Naive thymus-derived CD4-positive, alpha-beta T cell (primary cell): ENCODE measurements around the gene ATN1. TPM values are rescaled to one million over a fixed set of nuclear protein-coding genes. Genes with fewer than 3 reads are reported as not detected.

Source experiments
- microRNA-seq: library from miRNA; unstranded; fragments of <30 nt; microRNA quantifications from one replicate; pipeline ENCODE4 v1.2.0, GENCODE V29; 2022; ENCODE audit warnings: borderline microRNAs expressed
- polyA plus RNA-seq, 2 donors: library from polyadenylated mRNA; unstranded; fragments of 300-500 nt; fragmentation: Illumina TruSeq; gene quantifications; one replicate each; pipeline ENCODE4 v1.2.3, GENCODE V29; 2021
- total RNA-seq, 6 experiments: library from RNA in 5 of 6; stranded (reverse) in 5 of 6; gene quantifications; 1 replicate in 5 of 6; 2 replicates in 1 of 6; pipeline ENCODE4 v1.2.3 and lab custom pipeline; 2021 to 2026

The ATN1 gene
- total and polyA plus RNA-seq, 7 experiments from 2014 or later, result 0.95 to 42.2 (median 32.9) TPM

Small RNA genes lying within 50 kb of the gene (microRNA-seq; reads per million reads assigned to microRNA genes)
- 163 reads per million, percentile 60 among the genes with 10 or more reads in this experiment for gene MIR141
- gene MIR200C, result 341 reads per million, percentile 69 among the genes with 10 or more reads in this experiment

Other genes with a start within 250 kb of the ATN1 start
- gene ZNF384, start 238.6 kb upstream of the ATN1 start, total RNA-seq, result 10 to 100 TPM; 62.8 to 98.2 (median 85.4) TPM
- gene ZNF384, start 238.6 kb upstream of the ATN1 start, polyA plus RNA-seq, result 10 to 100 TPM; 23.8 to 36.8 TPM
- 1 to 10 TPM in 3 of 5 experiments, under 1 TPM in 1, not detected in 1; 0.64 to 1.7 (median 1.2) TPM for gene PIANP, start 227.1 kb upstream of the ATN1 start, total RNA-seq
- under 1 TPM; 0.22 to 0.53 TPM for gene PIANP, start 227.1 kb upstream of the ATN1 start, polyA plus RNA-seq
- gene COPS7A, start 203.9 kb upstream of the ATN1 start, total RNA-seq, result 10 to 100 TPM; 21.9 to 38.7 (median 30.1) TPM
- 10 to 100 TPM; 43.0 to 48.0 TPM for gene COPS7A, start 203.9 kb upstream of the ATN1 start, polyA plus RNA-seq
- 100 to 1,000 TPM in 3 of 5 experiments, 10 to 100 TPM in 2; 84.6 to 141 (median 117) TPM for gene MLF2, start 174.8 kb upstream of the ATN1 start, total RNA-seq
- 100 to 1,000 TPM; 122 to 134 TPM for gene MLF2, start 174.8 kb upstream of the ATN1 start, polyA plus RNA-seq
- gene PTMS, start 161.6 kb upstream of the ATN1 start, total RNA-seq, result 100 to 1,000 TPM in 1 of 5 experiments, 10 to 100 TPM in 1, 1 to 10 TPM in 3; 1.4 to 125 (median 3.5) TPM
- gene PTMS, start 161.6 kb upstream of the ATN1 start, polyA plus RNA-seq, result not detected
- gene LAG3, start 155.4 kb upstream of the ATN1 start, total RNA-seq, result 10 to 100 TPM in 1 of 5 experiments, 1 to 10 TPM in 2, under 1 TPM in 2; 0.64 to 46.5 (median 1.7) TPM
- gene LAG3, start 155.4 kb upstream of the ATN1 start, polyA plus RNA-seq, result under 1 TPM; 0.26 to 0.69 TPM
- gene CD4, start 138.4 kb upstream of the ATN1 start, total RNA-seq, result 100 to 1,000 TPM; 164 to 267 (median 246) TPM
- gene CD4, start 138.4 kb upstream of the ATN1 start, polyA plus RNA-seq, result 100 to 1,000 TPM; 364 to 576 TPM
- 10 to 100 TPM in 1 of 5 experiments, 1 to 10 TPM in 1, under 1 TPM in 3; 0.30 to 10.5 (median 0.38) TPM for gene GPR162, start 106.1 kb upstream of the ATN1 start, total RNA-seq
- not detected for gene GPR162, start 106.1 kb upstream of the ATN1 start, polyA plus RNA-seq
- 10 to 100 TPM in 3 of 5 experiments, 1 to 10 TPM in 2; 1.9 to 18.2 (median 10.3) TPM for gene P3H3, start 99.6 kb upstream of the ATN1 start, total RNA-seq
- gene P3H3, start 99.6 kb upstream of the ATN1 start, polyA plus RNA-seq, result 1 to 10 TPM; 1.5 to 1.9 TPM
- gene GNB3, start 87.0 kb upstream of the ATN1 start, total RNA-seq, result 10 to 100 TPM in 2 of 5 experiments, 1 to 10 TPM in 2, under 1 TPM in 1; 0.63 to 11.8 (median 3.2) TPM
- gene GNB3, start 87.0 kb upstream of the ATN1 start, polyA plus RNA-seq, result under 1 TPM in 1 of 2 donors, not detected in 1; 0.23 TPM
- gene CDCA3, start 76.7 kb upstream of the ATN1 start, total RNA-seq, result 10 to 100 TPM in 1 of 5 experiments, 1 to 10 TPM in 3, under 1 TPM in 1; 0.64 to 55.6 (median 1.8) TPM
- under 1 TPM in 1 of 2 donors, not detected in 1; 0.94 TPM for gene CDCA3, start 76.7 kb upstream of the ATN1 start, polyA plus RNA-seq
- gene USP5, start 75.8 kb upstream of the ATN1 start, total RNA-seq, result 100 to 1,000 TPM in 1 of 5 experiments, 10 to 100 TPM in 4; 58.0 to 134 (median 71.1) TPM
- gene USP5, start 75.8 kb upstream of the ATN1 start, polyA plus RNA-seq, result 10 to 100 TPM; 51.9 to 71.5 TPM
- gene TPI1, start 60.4 kb upstream of the ATN1 start, total RNA-seq, result 1,000 to 10,000 TPM in 1 of 5 experiments, 100 to 1,000 TPM in 3, 10 to 100 TPM in 1; 89.7 to 1,293 (median 134) TPM
- 100 to 1,000 TPM; 330 to 435 TPM for gene TPI1, start 60.4 kb upstream of the ATN1 start, polyA plus RNA-seq
- gene SPSB2, start 54.7 kb upstream of the ATN1 start, total RNA-seq, result 10 to 100 TPM in 3 of 5 experiments, 1 to 10 TPM in 2; 5.1 to 20.2 (median 11.2) TPM
- gene SPSB2, start 54.7 kb upstream of the ATN1 start, polyA plus RNA-seq, result 10 to 100 TPM; 10.8 to 14.5 TPM
- 10 to 100 TPM in 1 of 5 experiments, 1 to 10 TPM in 4; 6.6 to 12.1 (median 7.3) TPM for gene LRRC23, start 23.1 kb upstream of the ATN1 start, total RNA-seq
- gene LRRC23, start 23.1 kb upstream of the ATN1 start, polyA plus RNA-seq, result 1 to 10 TPM; 4.5 to 5.4 TPM
- gene ENO2, start 13.4 kb upstream of the ATN1 start, total RNA-seq, result 100 to 1,000 TPM in 3 of 5 experiments, 10 to 100 TPM in 2; 65.3 to 193 (median 178) TPM
- 10 to 100 TPM; 22.5 to 31.0 TPM for gene ENO2, start 13.4 kb upstream of the ATN1 start, polyA plus RNA-seq
- gene RNU7-1, start 15.9 kb downstream of the ATN1 start, total RNA-seq, result not detected
- gene RNU7-1, start 15.9 kb downstream of the ATN1 start, polyA plus RNA-seq, result not detected
- 100 to 1,000 TPM; 148 to 592 (median 362) TPM for gene C12orf57, start 16.1 kb downstream of the ATN1 start, total RNA-seq
- gene C12orf57, start 16.1 kb downstream of the ATN1 start, polyA plus RNA-seq, result 100 to 1,000 TPM; 394 to 401 TPM
- gene PTPN6, start 23.4 kb downstream of the ATN1 start, total RNA-seq, result 100 to 1,000 TPM; 141 to 390 (median 242) TPM
- gene PTPN6, start 23.4 kb downstream of the ATN1 start, polyA plus RNA-seq, result 100 to 1,000 TPM; 210 to 387 TPM
- 100 to 1,000 TPM; 132 to 209 (median 146) TPM for gene PHB2, start 42.7 kb downstream of the ATN1 start, total RNA-seq
- gene PHB2, start 42.7 kb downstream of the ATN1 start, polyA plus RNA-seq, result 100 to 1,000 TPM; 113 to 121 TPM
- gene EMG1, start 43.0 kb downstream of the ATN1 start, total RNA-seq, result 10 to 100 TPM; 25.7 to 69.5 (median 63.2) TPM
- 10 to 100 TPM; 64.1 to 72.5 TPM for gene EMG1, start 43.0 kb downstream of the ATN1 start, polyA plus RNA-seq
- 10 to 100 TPM; 16.7 to 37.9 (median 27.1) TPM for gene LPCAT3, start 90.5 kb downstream of the ATN1 start, total RNA-seq
- 10 to 100 TPM; 20.5 to 28.4 TPM for gene LPCAT3, start 90.5 kb downstream of the ATN1 start, polyA plus RNA-seq
- 1 to 10 TPM; 2.0 to 3.9 (median 3.0) TPM for gene C1S, start 132.8 kb downstream of the ATN1 start, total RNA-seq
- not detected for gene C1S, start 132.8 kb downstream of the ATN1 start, polyA plus RNA-seq
- gene C1R, start 164.5 kb downstream of the ATN1 start, total RNA-seq, result 1 to 10 TPM; 1.6 to 7.2 (median 4.8) TPM
- gene C1R, start 164.5 kb downstream of the ATN1 start, polyA plus RNA-seq, result 1 to 10 TPM; 1.0 to 2.9 TPM
- gene C1RL, start 181.3 kb downstream of the ATN1 start, total RNA-seq, result 10 to 100 TPM; 18.5 to 38.6 (median 24.4) TPM
- gene C1RL, start 181.3 kb downstream of the ATN1 start, polyA plus RNA-seq, result 1 to 10 TPM; 2.9 to 4.4 TPM
- gene RBP5, start 200.9 kb downstream of the ATN1 start, total RNA-seq, result 1 to 10 TPM in 1 of 5 experiments, under 1 TPM in 2, not detected in 2; 0.46 to 1.4 (median 0.50) TPM
- not detected for gene RBP5, start 200.9 kb downstream of the ATN1 start, polyA plus RNA-seq
- 10 to 100 TPM; 20.2 to 76.3 (median 38.7) TPM for gene CLSTN3, start 202.4 kb downstream of the ATN1 start, total RNA-seq
- gene CLSTN3, start 202.4 kb downstream of the ATN1 start, polyA plus RNA-seq, result 1 to 10 TPM; 1.1 to 4.9 TPM